ENCODE data around the gene NCOR2. TPM values are rescaled to one million over a fixed set of nuclear protein-coding genes. Genes with fewer than 3 reads are reported as not detected.

NCOR2 gene
- total and polyA plus RNA-seq, 2 of the 4 experiments (the other 2 are of a cell fraction): 12.9 to 40.8 TPM

DNA sequence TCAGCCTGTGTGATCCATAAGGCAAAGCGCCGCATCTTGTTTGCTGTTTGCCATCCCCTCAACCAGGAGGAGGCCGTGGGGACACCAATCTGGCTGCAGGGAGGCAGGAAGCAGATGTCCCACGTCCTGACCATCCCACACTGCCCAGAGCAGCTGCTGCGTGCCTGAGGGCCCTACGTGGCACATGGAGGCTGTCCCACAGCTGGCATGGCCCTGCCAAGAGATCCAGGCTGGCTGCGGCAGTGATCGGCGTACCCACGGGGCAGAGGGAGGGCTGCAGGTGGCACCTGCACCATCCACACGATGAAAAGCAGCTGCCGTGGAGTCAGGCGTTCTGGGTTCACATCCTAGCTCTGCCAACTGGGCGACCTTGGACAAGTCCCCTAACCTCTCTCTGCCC, 42.0 kb downstream of the NCOR2 start:
- Histone ChIP-seq H3K36me3 (ENCODE audit: control insufficient read depth, insufficient read depth, low read length) (no peaks in the 10 kb centered on the region), H3K27ac (ENCODE audit: insufficient read depth, low read length) (no peak overlapping the region), H2BK20ac (ENCODE audit: low read depth, low read length) (no peak overlapping the region), H3K9ac (ENCODE audit: low read depth, low read length) (no peak overlapping the region), H4K8ac (ENCODE audit: low read depth in 2 of 2, low read length in 2 of 2) (no peak overlapping the region), H2AFZ (replicated peaks; ENCODE audit: low read length, poor library complexity) (no peak overlapping the region), H3K18ac (ENCODE audit: low read depth, low read length) (no peak overlapping the region), H3K4me2 (ENCODE audit: low read depth, low read length) (no peak overlapping the region), H2BK120ac (ENCODE audit: low read depth, low read length) (no peak overlapping the region), H3K4ac (ENCODE audit: low read depth, low read length) (no peak overlapping the region), H3K9me1 (ENCODE audit: insufficient read depth, low read length) (peaks cover 31% of the 10 kb centered on the region), H4K20me1 (ENCODE audit: insufficient read depth, low read length) (peaks cover 88% of the 10 kb centered on the region), H3K56ac (ENCODE audit: extremely low read depth, insufficient read depth, low read length) (no peak overlapping the region), H4K91ac (ENCODE audit: insufficient read depth, low read depth, low read length) (no peak overlapping the region), H2BK15ac (ENCODE audit: low read depth, low read length) (no peak overlapping the region), H3K27me3 (ENCODE audit: control insufficient read depth, insufficient read depth, low read length) (no peaks in the 10 kb centered on the region), H4K5ac (ENCODE audit: low read depth, low read length) (no peak overlapping the region), H2AK5ac (ENCODE audit: low read depth, low read length) (no peak overlapping the region), H3K79me1 (ENCODE audit: low read depth in 1 of 2, low read length in 2 of 2) (peaks cover 43 to 91% of the 10 kb centered on the region in 2 experiments), H3K9me3 (ENCODE audit: control insufficient read depth, insufficient read depth, low read length) (no peaks in the 10 kb centered on the region), H2BK5ac (ENCODE audit: low read depth, low read length, poor library complexity, severe bottlenecking) (no peak overlapping the region), H3K4me1 (ENCODE audit: control insufficient read depth, insufficient read depth, low read length) (peaks cover 10% of the 10 kb centered on the region), H3K14ac (replicated peaks; ENCODE audit: low read depth, low read length) (no peak overlapping the region), H3K23ac (ENCODE audit: low read depth, low read length) (no peak overlapping the region), H3K4me3 (ENCODE audit: insufficient read depth, low read depth, low read length) (no peak overlapping the region), H2AK9ac (replicated peaks; ENCODE audit: low read depth, low read length, poor library complexity) (no peak overlapping the region)
- intact Hi-C loops (cut with micrococcal nuclease): no loop called here
- TF ChIP-seq FOS (IDR thresholded peaks at IDR 0.05; ENCODE audit: low read depth, low read length) (no peak), CHD1 (IDR thresholded peaks at IDR 0.05; ENCODE audit: low read depth, low read length) (no peak), RFX5 (IDR thresholded peaks at IDR 0.05; ENCODE audit: low read depth, low read length) (no peak), NFE2L2 (IDR thresholded peaks at IDR 0.05; ENCODE audit: low read depth, low read length) (no peak), CEBPB (IDR thresholded peaks at IDR 0.05; ENCODE audit: low read depth, low read length) (no peak), SMC3 (IDR thresholded peaks at IDR 0.05; ENCODE audit: low read depth, low read length) (no peak), MXI1 (IDR thresholded peaks at IDR 0.05; ENCODE audit: borderline replicate concordance, low read depth, low read length) (no peak), MAZ (IDR thresholded peaks at IDR 0.05; ENCODE audit: borderline replicate concordance, low read depth, low read length) (no peak), BHLHE40 (IDR thresholded peaks at IDR 0.05; ENCODE audit: low read depth, low read length) (no peak), RAD21 (IDR thresholded peaks at IDR 0.05; ENCODE audit: low read length) (no peak), MAFK (IDR thresholded peaks at IDR 0.05; ENCODE audit: low read depth, low read length) (no peak), POLR2A (IDR thresholded peaks at IDR 0.05; ENCODE audit: low read depth, low read length) (no peak), RCOR1 (IDR thresholded peaks at IDR 0.05; ENCODE audit: insufficient replicate concordance, low read length) (no peak)
- TF ChIP-seq, protein P1, sequence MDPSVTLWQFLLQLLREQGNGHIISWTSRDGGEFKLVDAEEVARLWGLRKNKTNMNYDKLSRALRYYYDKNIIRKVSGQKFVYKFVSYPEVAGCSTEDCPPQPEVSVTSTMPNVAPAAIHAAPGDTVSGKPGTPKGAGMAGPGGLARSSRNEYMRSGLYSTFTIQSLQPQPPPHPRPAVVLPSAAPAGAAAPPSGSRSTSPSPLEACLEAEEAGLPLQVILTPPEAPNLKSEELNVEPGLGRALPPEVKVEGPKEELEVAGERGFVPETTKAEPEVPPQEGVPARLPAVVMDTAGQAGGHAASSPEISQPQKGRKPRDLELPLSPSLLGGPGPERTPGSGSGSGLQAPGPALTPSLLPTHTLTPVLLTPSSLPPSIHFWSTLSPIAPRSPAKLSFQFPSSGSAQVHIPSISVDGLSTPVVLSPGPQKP (IDR thresholded peaks at IDR 0.05; ENCODE audit: borderline replicate concordance, low read depth, low read length): no peak
- TF ChIP-seq, protein P2, sequence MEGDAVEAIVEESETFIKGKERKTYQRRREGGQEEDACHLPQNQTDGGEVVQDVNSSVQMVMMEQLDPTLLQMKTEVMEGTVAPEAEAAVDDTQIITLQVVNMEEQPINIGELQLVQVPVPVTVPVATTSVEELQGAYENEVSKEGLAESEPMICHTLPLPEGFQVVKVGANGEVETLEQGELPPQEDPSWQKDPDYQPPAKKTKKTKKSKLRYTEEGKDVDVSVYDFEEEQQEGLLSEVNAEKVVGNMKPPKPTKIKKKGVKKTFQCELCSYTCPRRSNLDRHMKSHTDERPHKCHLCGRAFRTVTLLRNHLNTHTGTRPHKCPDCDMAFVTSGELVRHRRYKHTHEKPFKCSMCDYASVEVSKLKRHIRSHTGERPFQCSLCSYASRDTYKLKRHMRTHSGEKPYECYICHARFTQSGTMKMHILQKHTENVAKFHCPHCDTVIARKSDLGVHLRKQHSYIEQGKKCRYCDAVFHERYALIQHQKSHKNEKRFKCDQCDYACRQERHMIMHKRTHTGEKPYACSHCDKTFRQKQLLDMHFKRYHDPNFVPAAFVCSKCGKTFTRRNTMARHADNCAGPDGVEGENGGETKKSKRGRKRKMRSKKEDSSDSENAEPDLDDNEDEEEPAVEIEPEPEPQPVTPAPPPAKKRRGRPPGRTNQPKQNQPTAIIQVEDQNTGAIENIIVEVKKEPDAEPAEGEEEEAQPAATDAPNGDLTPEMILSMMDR (conservative IDR thresholded peaks at IDR 0.05; ENCODE audit: low read depth, low read length): no peak
- TF ChIP-seq, protein P3, sequence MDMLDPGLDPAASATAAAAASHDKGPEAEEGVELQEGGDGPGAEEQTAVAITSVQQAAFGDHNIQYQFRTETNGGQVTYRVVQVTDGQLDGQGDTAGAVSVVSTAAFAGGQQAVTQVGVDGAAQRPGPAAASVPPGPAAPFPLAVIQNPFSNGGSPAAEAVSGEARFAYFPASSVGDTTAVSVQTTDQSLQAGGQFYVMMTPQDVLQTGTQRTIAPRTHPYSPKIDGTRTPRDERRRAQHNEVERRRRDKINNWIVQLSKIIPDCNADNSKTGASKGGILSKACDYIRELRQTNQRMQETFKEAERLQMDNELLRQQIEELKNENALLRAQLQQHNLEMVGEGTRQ (IDR thresholded peaks at IDR 0.05; ENCODE audit: low read depth, low read length): no peak
- CTCF ChIA-PET: no interaction called here
- dilution Hi-C loops (cut with HindIII; ENCODE audit: low sequenced_read_pairs, unreplicated experiment): no loop called here
- ATAC-seq (ENCODE audit: low read depth) (no peak), DNase-seq (no peak)
- no TSS peak for BruUV-seq (replicated peaks)
- POLR2A ChIA-PET (ENCODE audit: unreplicated experiment): no interaction called here
- in situ Hi-C loops (cut with MboI; ENCODE audit: low sequenced_read_pairs): no loop called here
- 68% methylated on average over 6 of the region's 14 CpGs; no CpG with 5 or more reads in 1 of the 2 experiments for WGBS, 2 experiments (ENCODE audit: extremely low coverage in 2 of 2, insufficient read length in 1 of 2)

Data from IMR-90 (cell line).